ENCODE measurements around the gene ALDH2.

DNA sequence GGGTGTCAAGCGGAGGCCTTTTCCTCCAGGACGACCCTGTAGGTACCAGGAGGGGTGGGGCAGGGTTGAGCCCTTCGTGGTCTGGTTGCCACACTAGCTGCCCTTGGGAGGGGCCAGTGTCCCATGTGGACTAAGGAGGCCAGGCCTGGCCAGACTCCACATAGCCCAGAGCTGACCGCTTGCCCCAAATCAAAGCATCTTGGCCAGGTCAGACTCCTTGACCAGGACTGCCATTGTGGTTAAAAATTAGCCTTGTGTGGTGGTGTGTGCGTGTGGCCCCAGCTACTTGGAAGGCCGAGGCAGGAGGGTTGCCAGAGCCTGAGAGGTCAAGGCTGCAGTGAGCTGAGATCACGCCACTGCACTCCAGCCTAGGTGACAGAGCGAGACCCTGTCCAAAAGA, 24.8 kb downstream of the ALDH2 start:
- TF ChIP-seq, protein P1, sequence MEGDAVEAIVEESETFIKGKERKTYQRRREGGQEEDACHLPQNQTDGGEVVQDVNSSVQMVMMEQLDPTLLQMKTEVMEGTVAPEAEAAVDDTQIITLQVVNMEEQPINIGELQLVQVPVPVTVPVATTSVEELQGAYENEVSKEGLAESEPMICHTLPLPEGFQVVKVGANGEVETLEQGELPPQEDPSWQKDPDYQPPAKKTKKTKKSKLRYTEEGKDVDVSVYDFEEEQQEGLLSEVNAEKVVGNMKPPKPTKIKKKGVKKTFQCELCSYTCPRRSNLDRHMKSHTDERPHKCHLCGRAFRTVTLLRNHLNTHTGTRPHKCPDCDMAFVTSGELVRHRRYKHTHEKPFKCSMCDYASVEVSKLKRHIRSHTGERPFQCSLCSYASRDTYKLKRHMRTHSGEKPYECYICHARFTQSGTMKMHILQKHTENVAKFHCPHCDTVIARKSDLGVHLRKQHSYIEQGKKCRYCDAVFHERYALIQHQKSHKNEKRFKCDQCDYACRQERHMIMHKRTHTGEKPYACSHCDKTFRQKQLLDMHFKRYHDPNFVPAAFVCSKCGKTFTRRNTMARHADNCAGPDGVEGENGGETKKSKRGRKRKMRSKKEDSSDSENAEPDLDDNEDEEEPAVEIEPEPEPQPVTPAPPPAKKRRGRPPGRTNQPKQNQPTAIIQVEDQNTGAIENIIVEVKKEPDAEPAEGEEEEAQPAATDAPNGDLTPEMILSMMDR (conservative IDR thresholded peaks at IDR 0.05; ENCODE audit: low read length) = no peak
- no peak for TF ChIP-seq EZH2phosphoT487 (IDR thresholded peaks at IDR 0.05; ENCODE audit: borderline replicate concordance)

Measured in Loucy (cell line).